Stimulated activated CD4-positive, alpha-beta T cell treated with anti-CD3 and anti-CD28 coated beads, Interleukin-15, amount 100 ng/mL, for 24 hours (primary cell): ENCODE measurements around the gene TMEM217.
"Not testable (repeated sequence)": the region's sequence is repeated elsewhere in the genome, so short reads cannot be mapped to it uniquely, and the experiment has no call there.

Experiments
- DNase-seq: peaks from one replicate; pipeline ENCODE4 v3.0.0-alpha.2; 2020

TMEM217 gene

DNA sequence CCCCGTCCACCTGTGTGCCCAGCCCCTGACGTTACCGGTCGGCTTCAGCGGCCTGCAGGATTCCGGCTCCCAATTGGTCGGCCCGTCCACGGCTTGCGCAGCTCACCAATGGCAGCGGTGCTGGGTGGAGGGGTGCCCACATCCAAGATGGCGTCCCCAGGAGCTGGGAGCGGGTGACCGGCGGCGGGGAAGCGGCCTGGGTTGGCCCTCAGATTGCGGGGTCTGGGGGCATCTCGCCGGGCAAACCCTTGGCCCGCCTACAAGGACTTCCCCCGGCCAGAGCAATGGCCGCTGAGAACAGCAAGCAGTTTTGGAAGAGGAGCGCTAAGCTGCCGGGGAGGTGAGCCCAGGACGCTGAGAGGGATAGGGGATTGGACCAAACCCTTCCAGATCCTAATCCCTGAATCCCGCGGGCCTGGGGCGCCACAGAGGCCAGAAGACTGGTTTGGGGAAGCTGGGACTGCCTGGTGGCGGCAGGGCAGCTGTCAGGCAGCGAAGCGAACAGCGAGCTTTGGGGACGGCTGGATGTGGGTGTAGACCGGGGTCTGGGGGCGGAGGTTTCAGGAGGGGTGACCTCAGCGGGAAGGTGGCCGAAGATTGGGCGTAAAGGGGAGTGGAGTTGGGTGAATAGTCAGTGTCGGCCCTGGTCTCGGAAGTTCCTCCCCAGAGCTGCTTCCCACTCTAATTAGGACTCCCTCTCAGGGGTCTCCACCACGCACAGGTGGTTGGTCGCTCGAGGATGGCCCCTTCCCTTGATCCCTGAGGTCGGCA is at the start of gene TMEM217, which contains the start of gene TBC1D22B:
TSS of gene TMEM217 (minus strand) at position 511 of the 771 bp plus-strand sequence. CDS start 39,114 bp downstream, outside the sequence.
TSS of gene TBC1D22B (plus strand) at position 139 of the 771 bp plus-strand sequence. CDS start at position 285, 146 bp downstream.
- DNase-seq, result peak; percentile 98

DNA sequence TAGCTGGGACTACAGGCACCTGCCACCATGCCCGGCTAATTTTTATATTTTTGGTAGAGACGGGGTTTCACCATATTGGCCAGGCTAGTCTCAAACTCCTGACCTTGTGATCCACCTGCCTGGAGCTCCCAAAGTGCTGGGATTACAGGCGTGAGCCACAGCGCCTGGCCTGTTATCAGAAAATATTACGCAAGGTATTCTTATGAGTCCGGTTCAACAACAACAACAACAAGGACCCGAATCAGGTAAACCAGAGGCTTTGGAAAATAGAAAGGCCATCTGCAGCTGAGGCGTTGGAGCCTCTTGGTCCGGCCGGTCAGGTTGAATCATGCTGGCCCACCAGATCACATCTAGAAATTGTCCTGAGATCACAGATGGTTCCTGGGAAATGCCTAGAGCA is 49.5 kb upstream of the TMEM217 start:
- not testable (repeated sequence) for DNase-seq

GRCh38 chr6:37306624-37307222 is 48.8 kb upstream of the TMEM217 start:
- DNase-seq, result no peak

DNA sequence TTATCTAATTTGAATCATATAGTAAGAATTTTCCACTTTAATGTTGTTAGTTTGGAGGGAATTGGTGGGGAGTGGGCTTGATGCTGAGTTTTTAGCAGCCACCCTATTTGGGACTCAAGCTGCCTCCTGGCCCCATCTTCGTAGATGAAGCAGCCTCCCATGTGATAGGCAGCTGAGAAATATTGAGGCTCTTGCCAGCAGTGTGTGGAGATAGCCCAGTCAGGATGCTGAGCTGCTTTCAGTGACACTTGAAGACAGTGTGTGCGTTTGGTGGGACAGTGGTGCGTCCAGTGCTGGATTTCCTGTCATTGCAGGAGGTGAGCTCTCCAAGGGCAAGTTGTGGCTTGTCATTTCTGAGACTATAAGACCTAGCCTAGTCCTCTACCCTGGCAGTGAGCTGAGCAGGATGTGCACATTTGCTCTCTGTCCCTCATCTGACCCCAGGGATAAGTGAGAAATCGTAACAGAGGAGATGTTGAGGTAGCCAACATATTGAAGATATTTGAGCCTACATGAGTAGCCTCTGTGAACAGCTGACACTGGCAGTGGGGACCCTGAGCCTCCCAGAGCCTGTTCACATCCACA is 48.0 kb upstream of the TMEM217 start:
- no peak for DNase-seq

GRCh38 chr6:37304766-37305165 is 46.8 kb upstream of the TMEM217 start:
- no peak for DNase-seq

GRCh38 chr6:37303891-37304503 is 46.1 kb upstream of the TMEM217 start:
- peak; percentile 21 for DNase-seq

DNA sequence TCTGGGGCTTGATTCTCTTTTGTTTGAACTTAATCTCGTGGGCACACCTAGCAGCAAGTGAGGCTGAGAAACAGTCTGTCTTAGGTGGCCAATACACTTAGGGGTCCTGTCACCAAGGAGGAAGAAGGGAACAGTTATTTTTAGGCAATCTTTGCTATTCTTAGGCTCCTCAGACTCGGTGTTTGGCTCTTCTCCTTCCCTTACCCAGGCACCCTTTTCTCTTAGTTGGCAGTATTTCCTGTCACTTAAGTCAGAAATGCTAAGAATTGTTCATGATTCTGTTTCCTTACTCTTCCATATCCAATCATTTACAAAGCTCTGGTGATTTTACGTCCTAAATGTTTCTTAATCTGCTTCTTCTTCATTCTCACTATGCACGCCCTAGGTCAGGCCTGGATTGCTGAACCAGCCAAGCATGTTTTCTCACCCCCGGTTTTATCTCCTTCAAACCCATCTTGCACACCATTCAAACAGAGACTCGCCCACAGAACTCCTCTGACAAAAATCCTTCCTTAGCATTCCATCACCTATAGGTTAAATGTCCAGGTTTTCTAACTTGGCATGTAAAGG is 45.2 kb upstream of the TMEM217 start:
- DNase-seq, result no peak

- DNase-seq, result no peak
These were observed 44.2 kb upstream of the TMEM217 start for GRCh38 chr6:37302086-37302686.

DNA sequence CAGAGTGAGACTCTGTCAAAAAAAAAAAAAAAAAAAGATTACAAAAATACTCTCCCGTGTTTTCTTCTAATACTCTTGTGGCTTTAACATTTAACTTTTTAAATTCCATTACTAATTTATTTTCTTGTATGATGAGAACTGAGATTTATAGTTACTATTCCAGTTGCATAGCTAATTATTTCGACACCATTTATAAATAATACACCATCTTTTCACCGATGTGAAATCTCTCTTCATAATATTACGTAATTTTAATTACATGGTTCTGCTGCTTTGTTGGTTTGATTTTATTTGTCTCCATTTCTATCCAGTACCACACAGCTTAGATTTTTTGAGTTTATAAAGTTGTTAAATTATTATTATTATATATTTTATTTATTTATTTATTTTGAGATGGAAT is 42.0 kb upstream of the TMEM217 start:
- no peak for DNase-seq

- DNase-seq, result no peak
These were observed 41.0 kb upstream of the TMEM217 start for GRCh38 chr6:37298958-37299357.

DNA sequence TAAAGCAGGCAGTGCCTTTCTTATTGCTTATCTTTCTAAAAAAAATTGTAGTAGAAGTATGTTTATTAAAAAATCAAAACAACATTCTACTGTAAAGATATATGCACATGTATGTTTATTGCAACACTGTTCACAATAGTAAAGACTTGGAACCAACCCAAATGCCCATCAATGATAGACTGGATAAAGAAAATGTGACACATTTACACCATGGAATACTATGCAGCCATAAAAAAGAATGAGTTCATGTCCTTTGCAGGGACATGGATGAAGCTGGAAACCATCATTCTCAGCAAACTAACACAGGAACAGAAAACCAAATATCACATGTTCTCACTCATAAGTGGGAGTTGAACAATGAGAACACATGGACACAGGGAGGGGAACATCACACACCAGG is 39.7 kb upstream of the TMEM217 start:
- DNase-seq, result not testable (repeated sequence)

DNA sequence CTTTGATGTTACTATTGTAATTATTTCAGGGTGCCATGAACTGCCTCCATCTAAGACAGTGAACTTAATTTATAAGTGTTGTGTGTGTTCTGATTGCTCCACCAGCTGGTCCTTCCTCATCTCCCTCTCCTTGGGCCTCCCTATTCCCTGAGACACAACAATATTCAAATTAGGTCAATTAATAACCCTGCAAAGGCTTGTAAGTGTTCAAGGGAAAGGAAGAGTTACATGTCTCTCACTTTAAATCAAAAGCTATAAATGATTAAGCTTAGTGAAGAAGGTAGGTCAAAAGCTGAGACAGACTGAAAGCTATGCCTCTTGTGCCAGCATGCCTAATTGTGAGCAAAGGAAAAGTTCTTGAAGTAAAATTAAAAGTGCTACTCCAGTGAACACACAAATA is 35.5 kb upstream of the TMEM217 start:
- DNase-seq, result no peak

- DNase-seq, result peak; percentile 33
These were observed 32.0 kb upstream of the TMEM217 start for GRCh38 chr6:37289931-37290330.

GRCh38 chr6:37288247-37288646 is 30.3 kb upstream of the TMEM217 start:
- DNase-seq, result no peak

DNA sequence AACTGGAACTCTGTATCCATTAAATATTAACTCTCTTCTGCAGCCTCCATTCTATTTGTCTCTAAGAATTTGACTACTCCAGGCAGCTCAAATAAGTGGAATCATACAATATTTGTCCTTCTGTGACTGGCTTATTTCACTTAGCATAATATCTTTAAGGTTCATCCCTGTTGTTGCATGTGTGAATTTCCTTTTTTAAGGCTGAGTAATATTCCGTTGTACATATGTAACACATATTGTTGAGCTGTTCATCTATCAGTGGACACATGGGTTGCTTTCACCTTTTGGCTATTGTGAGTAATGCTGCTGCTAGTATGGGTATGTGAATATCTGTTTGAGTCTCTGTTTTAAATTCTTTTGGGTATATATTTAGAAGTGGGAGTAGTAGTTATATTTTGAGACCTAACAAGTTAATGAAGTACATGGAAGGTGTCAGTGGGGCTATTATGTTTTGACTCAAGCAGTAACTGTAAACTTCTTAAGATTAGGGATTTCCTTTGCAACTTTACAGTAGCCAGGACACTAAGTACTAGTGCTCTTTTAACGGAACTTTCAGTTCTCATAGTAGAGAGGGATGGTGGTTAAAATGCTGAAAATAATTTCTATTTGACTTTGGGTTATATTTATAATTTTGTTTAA is 29.7 kb upstream of the TMEM217 start:
- no peak for DNase-seq

GRCh38 chr6:37285861-37286311 is 27.9 kb upstream of the TMEM217 start:
- peak; percentile 38 for DNase-seq

DNA sequence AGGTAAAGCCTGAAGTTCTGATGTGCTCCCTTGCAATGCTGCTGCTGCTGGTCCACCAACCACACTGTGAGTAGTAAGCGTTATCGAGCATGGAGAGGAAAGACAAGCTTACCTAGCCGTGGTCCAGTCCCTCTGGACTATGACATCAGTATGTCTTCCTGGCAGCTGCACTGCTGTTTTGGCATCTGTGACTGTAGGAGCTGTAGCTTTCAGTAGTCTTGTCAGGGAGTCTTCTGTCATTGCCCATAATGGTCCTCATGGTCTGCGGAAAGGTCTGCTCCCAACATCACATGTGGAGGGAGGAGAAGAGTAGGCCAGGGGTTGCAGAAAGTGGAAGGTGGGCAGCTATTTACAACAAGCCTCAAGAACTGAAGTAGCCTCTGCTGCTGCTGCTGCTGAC is 26.8 kb upstream of the TMEM217 start:
- DNase-seq, result no peak

- DNase-seq, result no peak
These were observed 25.8 kb upstream of the TMEM217 start for GRCh38 chr6:37283671-37284151.

- DNase-seq, result no peak
These were observed 25.3 kb upstream of the TMEM217 start for GRCh38 chr6:37283268-37283667.

DNA sequence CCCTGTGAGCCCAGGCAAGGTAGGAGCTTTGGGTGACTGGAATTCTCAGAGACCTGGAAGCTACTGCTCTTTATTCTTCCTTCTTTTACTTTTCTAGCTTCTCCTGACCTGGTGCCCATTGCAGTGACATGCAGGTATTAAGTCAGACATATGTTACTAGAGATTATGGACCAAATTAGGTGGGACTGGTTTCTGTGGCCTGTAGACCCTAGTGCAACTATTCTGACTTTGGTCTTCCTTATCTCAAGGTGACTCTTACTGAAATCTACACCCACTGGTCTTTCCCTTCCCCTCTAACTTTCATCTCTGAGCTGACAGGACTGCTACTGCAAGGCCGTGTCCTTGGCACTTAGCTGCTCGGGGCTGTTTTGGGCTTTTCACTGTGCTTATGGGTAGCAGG is 24.4 kb upstream of the TMEM217 start:
- no peak for DNase-seq

GRCh38 chr6:37280162-37280887 is 22.4 kb upstream of the TMEM217 start:
- no peak for DNase-seq
